IMR-90 (cell line): ENCODE measurements around the gene DNAAF3. TPM values are rescaled to one million over a fixed set of nuclear protein-coding genes. Genes with fewer than 3 reads are reported as not detected.
A peak's percentile ranks its signal among the peaks of the same experiment; 100 is the strongest.

ENCODE experiments used
- ATAC-seq: fragments of 200-7000 bp; cut with Tn5 transposase; 2 replicates; pipeline ENCODE4 v1.9.1; 2020; ENCODE audit warnings: low read depth, mild to moderate bottlenecking, moderate library complexity
- BruUV-seq: library from RNA; stranded (reverse); fragments of 400-500 nt; replicated peaks from 2 replicates; lab custom pipeline; 2021; lab: Mats Ljungman, UMichigan
- CTCF ChIA-PET: fragments of 300-600 bp; formaldehyde crosslinking; extraction: SDS; loops from one replicate; lab custom pipeline; 2021; ENCODE audit warnings: antibody characterized with exemption; lab: Yijun Ruan, JAX
- POLR2A ChIA-PET: fragments of 300-600 bp; sonication (Branson Sonifier 250); formaldehyde crosslinking; loops from one replicate; lab custom pipeline; 2022; ENCODE audit warnings: antibody characterized with exemption; ENCODE audit not compliant: unreplicated experiment; lab: Charles Lee
- DNase-seq: peaks from one replicate; pipeline ENCODE4 v3.0.0; 2013
- H2AFZ ChIP-seq: replicated peaks from 2 replicates; pipeline ENCODE3; 2013; ENCODE audit warnings: low read length, mild to moderate bottlenecking; ENCODE audit not compliant: poor library complexity
- H2AK5ac ChIP-seq: 2 replicates; pipeline ENCODE4 v1.6.1; 2013; ENCODE audit warnings: low read depth, low read length, inconsistent platforms
- H2AK9ac ChIP-seq: replicated peaks from 2 replicates; pipeline ENCODE3; 2013; ENCODE audit warnings: mild to moderate bottlenecking, low read depth, low read length, moderate library complexity; ENCODE audit not compliant: poor library complexity
- H2BK120ac ChIP-seq: 2 replicates; pipeline ENCODE4 v1.6.1; 2013; ENCODE audit warnings: low read depth, low read length, inconsistent platforms
- H2BK15ac ChIP-seq: 3 replicates; pipeline ENCODE4 v1.6.1; 2013; ENCODE audit warnings: low read depth, low read length, inconsistent platforms
- H2BK20ac ChIP-seq: 2 replicates; pipeline ENCODE4 v1.6.1; 2013; ENCODE audit warnings: low read depth, mild to moderate bottlenecking, inconsistent platforms, low read length, moderate library complexity
- H2BK5ac ChIP-seq: 2 replicates; pipeline ENCODE4 v1.6.1; 2013; ENCODE audit warnings: mild to moderate bottlenecking, low read depth, low read length, inconsistent platforms; ENCODE audit not compliant: poor library complexity, severe bottlenecking
- H3K14ac ChIP-seq: replicated peaks from 2 replicates; pipeline ENCODE4 v1.6.1; 2013; ENCODE audit warnings: low read depth, low read length, inconsistent platforms
- H3K18ac ChIP-seq: 2 replicates; pipeline ENCODE4 v1.6.1; 2013; ENCODE audit warnings: low read depth, low read length, control low read depth
- H3K23ac ChIP-seq: 2 replicates; pipeline ENCODE4 v1.6.1; 2013; ENCODE audit warnings: low read depth, low read length, inconsistent platforms
- H3K27ac ChIP-seq: 2 replicates; pipeline ENCODE4 v1.5.1; 2013; ENCODE audit warnings: mild to moderate bottlenecking, control low read depth, low read length; ENCODE audit not compliant: insufficient read depth
- H3K27me3 ChIP-seq: 2 replicates; pipeline ENCODE4 v1.6.1; 2013; ENCODE audit warnings: low read length; ENCODE audit not compliant: control insufficient read depth, insufficient read depth
- H3K36me3 ChIP-seq: 2 replicates; pipeline ENCODE4 v1.6.1; 2013; ENCODE audit warnings: low read length, mixed read lengths; ENCODE audit not compliant: control insufficient read depth, insufficient read depth
- H3K4ac ChIP-seq: 2 replicates; pipeline ENCODE4 v1.6.1; 2013; ENCODE audit warnings: low read depth, low read length, inconsistent platforms
- H3K4me1 ChIP-seq: 2 replicates; pipeline ENCODE4 v1.6.1; 2013; ENCODE audit warnings: low read length, mixed read lengths; ENCODE audit not compliant: control insufficient read depth, insufficient read depth
- H3K4me2 ChIP-seq: 2 replicates; pipeline ENCODE4 v1.6.1; 2013; ENCODE audit warnings: low read depth, mild to moderate bottlenecking, control low read depth, low read length, moderate library complexity
- H3K4me3 ChIP-seq: 2 replicates; pipeline ENCODE4 v1.5.1; 2013; ENCODE audit warnings: low read depth, mild to moderate bottlenecking, control low read depth, low read length, moderate library complexity; ENCODE audit not compliant: insufficient read depth
- H3K56ac ChIP-seq: 2 replicates; pipeline ENCODE4 v1.6.1; 2013; ENCODE audit warnings: low read length, inconsistent platforms; ENCODE audit not compliant: insufficient read depth; ENCODE audit errors: extremely low read depth
- H3K79me1 ChIP-seq, 2 experiments: 2 replicates each; pipeline ENCODE4 v1.6.1; 2013; ENCODE audit warnings: low read length in 2 of 2, inconsistent platforms in 1 of 2, low read depth in 1 of 2
- H3K9ac ChIP-seq: 2 replicates; pipeline ENCODE4 v1.6.1; 2013; ENCODE audit warnings: low read depth, low read length, control low read depth
- H3K9me1 ChIP-seq: 2 replicates; pipeline ENCODE4 v1.6.1; 2013; ENCODE audit warnings: low read length, inconsistent platforms; ENCODE audit not compliant: insufficient read depth
- H3K9me3 ChIP-seq: 2 replicates; pipeline ENCODE4 v1.6.1; 2013; ENCODE audit warnings: low read length; ENCODE audit not compliant: control insufficient read depth, insufficient read depth
- H4K20me1 ChIP-seq: 2 replicates; pipeline ENCODE4 v1.6.1; 2013; ENCODE audit warnings: low read length, inconsistent platforms; ENCODE audit not compliant: insufficient read depth
- H4K5ac ChIP-seq: 2 replicates; pipeline ENCODE4 v1.6.1; 2013; ENCODE audit warnings: mild to moderate bottlenecking, low read depth, low read length, control low read depth
- H4K8ac ChIP-seq, 2 experiments: 2 replicates each; pipeline ENCODE4 v1.6.1; 2013; ENCODE audit warnings: low read depth in 2 of 2, low read length in 2 of 2, control low read depth in 1 of 2, inconsistent platforms in 1 of 2
- H4K91ac ChIP-seq: 2 replicates; pipeline ENCODE4 v1.6.1; 2013; ENCODE audit warnings: low read depth, low read length, inconsistent platforms; ENCODE audit not compliant: insufficient read depth
- NFE2L2 ChIP-seq: fragments of 150-350 bp; IDR thresholded peaks from 2 replicates; pipeline ENCODE4 v1.6.1; 2016; ENCODE audit warnings: low read depth, mild to moderate bottlenecking, low read length
- RFX5 ChIP-seq: IDR thresholded peaks from 2 replicates; pipeline ENCODE4 v1.8.0; 2012; ENCODE audit warnings: low read depth, mild to moderate bottlenecking, low read length, moderate library complexity
- USF2 ChIP-seq: fragments of 150-350 bp; IDR thresholded peaks from 2 replicates; pipeline ENCODE4 v1.6.1; 2017; ENCODE audit warnings: mild to moderate bottlenecking, antibody characterized with exemption, low read length, low read depth
- WGBS, 2 experiments: methylation state at CpG; one replicate each; pipeline versions ENCODE4 v1.1.5 to v1.1.7; 2013; ENCODE audit warnings: missing lambda C conversion rate in 2 of 2; ENCODE audit not compliant: insufficient read length in 1 of 2; ENCODE audit errors: extremely low coverage in 2 of 2; 5-methylcytosine and 5-hydroxymethylcytosine counted together
- dilution Hi-C: fragments of 300-500 bp; cut with HindIII; formaldehyde crosslinking; loops from one replicate; pipeline ENCODE4 v1.14.3; 2018; ENCODE audit warnings: low sequenced_read_pairs; ENCODE audit not compliant: unreplicated experiment
- in situ Hi-C: fragments of 300-500 bp; cut with MboI; formaldehyde crosslinking; loops from 3 replicates; pipeline ENCODE4 v1.14.3; 2019; ENCODE audit warnings: low sequenced_read_pairs, inconsistent platforms, mixed read lengths
- intact Hi-C: fragments of 100-400 bp; cut with micrococcal nuclease; formaldehyde crosslinking; loops from 2 replicates; pipeline ENCODE4 v1.10.0; 2022
- polyA plus RNA-seq, 3 experiments: library from polyadenylated mRNA; depleted of rRNA; stranded (reverse); fragments of >200 nt; gene quantifications; 2 replicates each; pipeline ENCODE4 v1.2.3, GENCODE V29; 2012; ENCODE audit warnings: low replicate concordance in 1 of 3
- total RNA-seq: library from RNA; depleted of rRNA; stranded (reverse); fragments of >200 nt; gene quantifications from 2 replicates; pipeline ENCODE4 v1.2.3, GENCODE V29; 2012

The DNAAF3 gene
- total and polyA plus RNA-seq, 2 of the 4 experiments (the other 2 are of a cell fraction), result 0.34 TPM; not detected in 1

GRCh38 chr19:55116232-55116858, 50.1 kb downstream of the DNAAF3 start:
- Histone ChIP-seq H3K23ac (peak overlapping the region; percentile 74), H3K9ac (peak overlapping the region; percentile 79), H2BK5ac (peak overlapping the region; percentile 14), H3K4me3 (peak overlapping the region; percentile 55), H2BK20ac (no peak overlapping the region), H3K27me3 (no peaks in the 10 kb centered on the region), H4K5ac (0 out of 2 replicates have a peak overlapping the region, but pooled peaks have one; percentile 12), H3K14ac (peak overlapping the region; percentile 71), H4K8ac (peak overlapping the region in 1 of 2 experiments; percentile 64; a peak in 2 of 4 replicates), H3K9me1 (peaks cover 4% of the 10 kb centered on the region; the same call in 1 of the 2 replicates), H3K4me1 (peaks cover 13% of the 10 kb centered on the region), H2AFZ (peak overlapping the region; percentile 87), H4K91ac (peak overlapping the region; percentile 13; the same call in 1 of the 2 replicates), H2AK5ac (peak overlapping the region; percentile 80), H4K20me1 (peaks cover 56% of the 10 kb centered on the region), H3K27ac (peak overlapping the region; percentile 70), H2BK15ac (no peak overlapping the region), H3K9me3 (no peaks in the 10 kb centered on the region), H3K18ac (no peak overlapping the region), H3K79me1 (peaks cover 15 to 44% of the 10 kb centered on the region in 2 experiments; a peak in 3 of 4 replicates), H2BK120ac (no peak overlapping the region), H2AK9ac (peak overlapping the region; percentile 98), H3K56ac (peak overlapping the region; percentile 39), H3K4me2 (peak overlapping the region; percentile 89), H3K36me3 (peaks cover 7% of the 10 kb centered on the region; the same call in 1 of the 2 replicates), H3K4ac (peak overlapping the region; percentile 73)
- ATAC-seq, result peak; percentile 51
- POLR2A ChIA-PET, result no interaction called here
- no peak for TF ChIP-seq NFE2L2
- TF ChIP-seq RFX5, result no peak
- peak; percentile 95 for TF ChIP-seq USF2
- WGBS, 2 experiments, result 1% methylated on average over 19 of the region's 25 CpGs; no CpG with 5 or more reads in 1 of the 2 experiments
- intact Hi-C loops, result no loop called here
- peak; percentile 66 for DNase-seq
- dilution Hi-C loops, result no loop called here
- CTCF ChIA-PET, result no interaction called here
- BruUV-seq, result no TSS peak
- in situ Hi-C loops, result loop anchor here (25.0 kb wide), 1 partner anchor 521 kb away; the partner anchor contains the start of genes CCDC106, ZNF580 and ZNF581
